Stimulated activated CD8-positive, alpha-beta memory T cell treated with anti-CD3 and anti-CD28 coated beads, Interleukin-4, amount 100 ng/mL, for 48 hours (primary cell): ENCODE measurements around the gene MED22.
"Not testable (repeated sequence)": the region's sequence is repeated elsewhere in the genome, so short reads cannot be mapped to it uniquely, and the experiment has no call there.

Experiments
- DNase-seq: peaks from one replicate; pipeline ENCODE4 v3.0.0-alpha.2; 2020

MED22 gene

DNA sequence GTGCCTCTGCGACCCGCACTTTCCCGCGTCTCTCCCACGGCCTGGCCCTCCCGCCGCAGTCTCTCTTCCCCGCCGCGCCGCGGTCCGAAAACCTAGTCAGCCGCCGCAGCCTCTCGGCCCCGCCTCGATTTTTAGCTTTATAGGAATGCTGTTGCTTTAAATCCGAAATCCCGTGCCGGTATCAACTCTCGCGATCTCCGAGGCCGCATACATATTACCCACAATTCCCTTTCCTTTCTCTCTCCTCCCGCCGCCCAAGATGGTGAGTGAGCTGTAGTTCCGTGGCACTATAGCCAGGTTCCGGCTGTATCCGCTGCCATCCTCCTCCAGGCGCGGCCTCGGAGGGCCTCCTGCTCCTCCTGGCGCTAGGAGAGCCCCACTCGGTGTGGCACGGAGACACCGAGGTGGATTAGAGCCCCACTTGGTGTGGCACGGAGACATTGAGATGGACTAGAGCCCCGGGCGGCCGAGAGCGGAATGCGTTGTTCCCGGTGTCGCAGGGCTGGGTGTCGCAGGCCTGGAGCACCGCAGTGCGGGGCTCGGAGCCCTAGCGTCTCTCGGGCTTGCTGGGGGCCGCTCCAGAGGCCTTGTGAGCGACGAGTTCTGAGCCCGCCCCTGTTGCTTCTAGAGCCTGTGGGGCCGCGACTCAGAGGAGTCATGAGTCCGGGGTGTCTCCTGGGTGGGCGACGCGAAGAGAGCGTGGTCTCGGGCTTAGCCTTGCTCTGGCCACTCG lies at the start of gene MED22, which contains the start of gene RPL7A:
TSS of gene MED22 (minus strand) at position 147 of the 733 bp plus-strand sequence. CDS start 1,469 bp downstream, outside the sequence.
TSS of gene RPL7A (plus strand) at position 234 of the 733 bp plus-strand sequence. CDS start at position 260, 26 bp downstream.
- peak; percentile 94 for DNase-seq

- DNase-seq = no peak
Observed at GRCh38 chr9:133397370-133397769, 49.4 kb upstream of the MED22 start.

- no peak for DNase-seq
Observed at GRCh38 chr9:133396952-133397351, 49.0 kb upstream of the MED22 start.

DNA sequence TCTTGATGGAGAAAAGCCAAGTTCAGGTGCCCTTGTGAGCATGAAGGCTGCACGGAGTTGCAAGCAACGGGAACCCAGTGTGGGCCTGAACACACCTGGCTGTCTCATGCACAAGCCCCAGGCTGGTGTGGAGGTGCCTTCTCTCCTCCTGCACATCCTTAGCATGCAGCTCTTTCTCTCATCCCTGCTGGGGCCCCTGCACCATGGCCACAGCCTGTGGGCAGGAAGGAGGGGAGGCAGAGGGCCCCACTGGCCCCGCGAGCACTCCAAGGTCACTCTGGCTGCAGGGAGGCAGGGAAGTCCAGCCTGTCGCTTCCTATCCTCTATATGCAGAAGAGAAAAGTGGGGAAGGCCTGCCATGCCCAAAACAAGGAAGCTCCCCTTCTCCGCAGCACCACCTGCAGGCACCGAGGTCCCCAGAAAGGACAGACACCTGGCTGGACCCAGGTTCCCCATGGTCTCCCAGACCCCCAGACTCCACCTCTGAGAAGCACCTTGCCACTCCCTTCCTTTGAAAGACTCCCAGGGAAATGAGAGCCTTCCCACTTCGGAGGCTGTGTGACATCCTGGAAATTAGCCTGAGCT lies 46.8 kb upstream of the MED22 start:
- no peak for DNase-seq

DNA sequence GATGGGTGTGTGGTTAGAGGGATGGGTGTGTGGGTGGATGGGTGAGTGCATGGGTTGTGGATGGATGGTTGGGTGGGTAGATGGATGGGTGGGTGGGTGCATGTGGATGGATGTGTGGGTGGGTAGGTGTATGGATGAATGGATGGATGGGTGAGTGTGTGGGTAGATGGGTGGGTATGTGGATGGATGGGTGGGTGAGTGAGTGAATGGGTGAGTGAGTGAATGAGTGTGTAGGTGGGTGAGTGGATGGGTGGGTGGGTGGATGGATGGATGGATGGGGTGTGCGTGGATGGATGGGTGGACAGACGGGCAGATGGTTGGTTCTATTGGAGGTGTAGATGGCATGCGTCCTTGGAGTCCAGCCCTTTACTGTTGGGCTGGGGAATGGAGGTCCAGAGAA lies 45.5 kb upstream of the MED22 start:
- no peak for DNase-seq

GRCh38 chr9:133392308-133392707 lies 44.4 kb upstream of the MED22 start:
- not testable (repeated sequence) for DNase-seq

DNA sequence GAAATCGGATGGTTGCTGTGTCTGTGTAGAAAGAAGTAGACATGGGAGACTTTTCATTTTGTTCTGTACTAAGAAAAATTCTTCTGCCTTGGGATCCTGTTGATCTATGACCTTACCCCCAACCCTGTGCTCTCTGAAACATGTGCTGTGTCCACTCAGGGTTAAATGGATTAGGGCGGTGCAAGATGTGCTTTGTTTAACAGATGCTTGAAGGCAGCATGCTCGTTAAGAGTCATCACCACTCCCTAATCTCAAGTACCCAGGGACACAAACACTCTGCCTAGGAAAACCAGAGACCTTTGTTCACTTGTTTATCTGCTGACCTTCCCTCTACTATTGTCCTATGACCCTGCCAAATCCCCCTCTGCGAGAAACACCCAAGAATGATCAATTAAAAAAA lies 43.5 kb upstream of the MED22 start:
- not testable (repeated sequence) for DNase-seq

GRCh38 chr9:133390713-133391112 lies 42.8 kb upstream of the MED22 start:
- no peak for DNase-seq

DNA sequence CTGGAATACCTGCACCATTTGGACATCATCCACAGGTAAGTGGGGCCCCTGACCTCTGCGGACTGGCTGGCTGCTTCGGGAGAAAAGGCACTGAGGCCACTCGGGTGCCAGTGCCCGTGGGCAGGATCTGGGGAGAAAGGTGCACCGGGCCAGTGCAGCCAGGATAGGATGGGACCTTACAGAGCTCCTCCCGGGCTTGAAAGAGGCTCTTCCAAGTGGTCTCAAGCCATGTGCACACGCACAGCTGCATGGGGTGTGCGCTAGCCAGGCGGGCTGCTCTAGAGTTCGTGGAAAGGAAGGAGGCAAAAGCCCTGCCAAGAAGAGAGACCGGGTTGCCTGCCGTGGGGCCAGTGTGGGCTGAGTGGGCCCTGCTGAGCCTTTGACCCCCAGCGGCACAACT lies 41.6 kb upstream of the MED22 start:
- DNase-seq = no peak

- no peak for DNase-seq
Observed at GRCh38 chr9:133389025-133389557, 41.2 kb upstream of the MED22 start.

DNA sequence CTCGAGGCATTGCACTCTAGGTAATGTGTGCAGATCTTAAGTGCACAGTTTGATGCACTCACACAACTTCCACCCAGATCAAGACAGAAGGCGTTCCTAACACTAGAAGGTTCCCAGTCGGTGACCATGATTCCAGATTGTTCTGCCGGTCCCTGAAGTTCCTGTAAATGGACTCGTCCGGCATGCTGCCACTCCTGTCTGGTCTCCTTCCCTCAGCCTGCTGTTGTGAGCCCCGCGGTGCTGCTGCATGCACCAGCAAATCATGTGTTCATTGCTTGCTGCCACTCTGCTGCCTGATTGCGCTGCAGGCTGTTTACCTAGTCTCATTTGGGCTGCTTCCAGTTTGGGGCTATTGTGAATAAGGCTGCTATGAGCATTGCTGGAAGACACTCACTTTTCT lies 39.7 kb upstream of the MED22 start:
- no peak for DNase-seq

DNA sequence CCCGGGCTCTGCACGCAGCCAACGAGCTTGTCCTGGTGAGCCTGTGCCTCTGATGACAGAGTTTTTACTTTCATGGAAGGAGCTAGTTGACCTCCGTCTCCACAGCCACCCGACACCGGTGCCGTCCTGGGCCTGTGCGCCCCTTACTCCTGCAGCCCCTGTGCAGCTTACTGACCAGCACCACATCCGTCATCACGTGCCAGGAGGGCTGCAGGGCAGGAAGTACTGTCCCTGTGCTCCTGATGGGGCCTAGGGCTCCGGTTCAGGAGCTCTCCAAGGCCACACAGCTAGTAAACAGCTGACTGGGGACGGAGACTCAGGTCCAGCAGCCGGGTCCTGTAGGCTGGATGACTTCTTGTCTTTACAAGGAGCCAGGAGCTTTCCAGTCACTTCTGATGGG lies 38.4 kb upstream of the MED22 start:
- no peak for DNase-seq

DNA sequence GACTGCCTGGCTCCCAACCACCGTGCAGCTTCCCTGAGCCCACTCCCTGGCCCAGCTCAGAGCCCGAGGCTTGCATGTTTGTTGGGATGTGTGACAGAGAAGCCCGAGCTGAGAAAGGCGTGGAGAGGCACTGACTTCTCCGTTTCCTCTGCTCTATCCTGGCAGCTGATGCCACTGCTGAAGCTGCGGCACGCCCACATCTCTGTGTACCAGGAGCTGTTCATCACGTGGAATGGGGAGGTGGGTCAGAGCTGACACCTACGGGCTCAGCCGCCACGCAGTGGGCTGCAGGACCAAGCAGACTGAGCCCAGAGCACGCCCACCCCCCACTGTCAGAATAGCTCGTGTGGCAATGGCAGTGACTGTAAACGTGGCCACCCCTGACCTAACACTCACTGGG lies 37.5 kb upstream of the MED22 start:
- DNase-seq = no peak

GRCh38 chr9:133384736-133385321 lies 36.9 kb upstream of the MED22 start:
- no peak for DNase-seq

- DNase-seq = no peak
Observed at GRCh38 chr9:133383438-133383837, 35.5 kb upstream of the MED22 start.

GRCh38 chr9:133382507-133383141 lies 34.7 kb upstream of the MED22 start:
- no peak for DNase-seq

- no peak for DNase-seq
Observed at GRCh38 chr9:133380734-133381133, 32.8 kb upstream of the MED22 start.

- DNase-seq = no peak
Observed at GRCh38 chr9:133379153-133380086, 31.5 kb upstream of the MED22 start.

- no peak for DNase-seq
Observed at GRCh38 chr9:133378408-133378962, 30.6 kb upstream of the MED22 start.

DNA sequence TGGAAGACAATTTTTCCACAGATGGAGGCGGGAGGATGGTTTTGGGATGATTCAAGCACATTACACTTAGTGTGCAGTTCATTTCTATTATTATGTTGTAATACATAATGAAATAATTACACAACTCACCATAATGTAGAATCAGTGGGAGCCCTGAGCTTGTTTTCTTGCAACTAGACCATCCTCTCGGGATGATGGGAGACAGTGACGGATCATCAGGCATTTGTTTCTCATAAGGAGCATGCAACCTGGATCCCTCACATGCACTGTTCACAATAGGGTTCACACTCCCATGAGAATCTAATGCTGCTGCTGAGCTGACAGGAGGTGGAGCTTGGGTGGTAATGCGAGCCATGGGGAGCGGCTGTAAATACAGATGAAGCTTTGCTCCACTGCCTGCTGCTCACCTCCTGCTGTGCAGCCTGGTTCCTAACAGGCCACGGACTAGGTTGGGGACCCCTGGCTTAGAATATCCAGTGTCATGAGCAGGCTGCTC lies 29.8 kb upstream of the MED22 start:
- DNase-seq = no peak

- DNase-seq = not testable (repeated sequence)
Observed at GRCh38 chr9:133377280-133377679, 29.3 kb upstream of the MED22 start.
